GM18951 (cell line): ENCODE measurements around the gene MKRN2.

ENCODE experiments used
- POLR2A ChIP-seq: IDR thresholded peaks from 4 replicates; pipeline ENCODE4 v1.6.1; 2011; ENCODE audit warnings: mild to moderate bottlenecking; ENCODE audit not compliant: insufficient read length, insufficient read depth; ENCODE audit errors: extremely low read depth
- in situ Hi-C: fragments of 300-500 bp; cut with MboI; formaldehyde crosslinking; loops from one replicate; pipeline ENCODE4 v1.12.0; 2022; ENCODE audit warnings: low sequenced_read_pairs, mixed read lengths, inconsistent platforms; ENCODE audit not compliant: unreplicated experiment

MKRN2 gene

DNA sequence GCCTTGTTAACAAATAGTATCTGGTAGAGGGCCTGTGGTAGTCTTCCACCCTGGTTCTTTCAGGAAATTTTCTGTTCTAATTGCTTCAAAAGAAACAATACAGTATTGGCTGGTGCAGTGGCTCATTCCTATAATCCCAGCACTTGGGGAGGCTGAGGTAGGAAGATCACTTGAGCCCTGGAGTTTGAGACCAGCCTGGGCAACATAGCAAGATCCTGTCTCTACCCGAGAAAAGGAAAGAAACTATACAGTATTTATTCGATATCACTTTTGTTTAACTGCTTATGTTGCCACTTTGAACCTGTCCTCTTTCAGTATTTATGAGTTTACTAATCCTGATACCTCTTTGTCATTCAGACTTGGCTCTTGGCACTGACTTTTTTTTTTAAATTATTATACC, 4.5 kb downstream of the MKRN2 start:
- no peak for TF ChIP-seq POLR2A
- in situ Hi-C loops: no loop called here

DNA sequence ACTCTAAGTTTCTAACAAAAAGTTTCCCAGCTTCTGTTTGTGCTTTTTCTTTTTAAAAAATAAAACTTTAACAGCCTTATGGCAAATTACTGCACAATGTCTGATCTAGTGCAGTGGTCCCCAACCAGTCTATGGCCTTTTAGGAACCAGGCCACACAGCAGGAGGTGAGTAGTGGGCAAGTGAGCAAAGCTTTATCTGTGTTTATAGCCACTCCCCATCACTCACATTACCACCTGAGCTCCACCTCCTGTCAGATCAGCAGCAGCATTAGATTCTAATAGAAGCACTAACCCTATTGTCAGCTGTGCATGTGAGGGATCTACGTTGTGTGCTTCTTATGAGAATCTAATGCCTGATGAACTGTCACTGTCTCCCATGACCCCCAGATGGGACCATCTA, 5.6 kb downstream of the MKRN2 start:
- TF ChIP-seq POLR2A: no peak
- in situ Hi-C loops: no loop called here

DNA sequence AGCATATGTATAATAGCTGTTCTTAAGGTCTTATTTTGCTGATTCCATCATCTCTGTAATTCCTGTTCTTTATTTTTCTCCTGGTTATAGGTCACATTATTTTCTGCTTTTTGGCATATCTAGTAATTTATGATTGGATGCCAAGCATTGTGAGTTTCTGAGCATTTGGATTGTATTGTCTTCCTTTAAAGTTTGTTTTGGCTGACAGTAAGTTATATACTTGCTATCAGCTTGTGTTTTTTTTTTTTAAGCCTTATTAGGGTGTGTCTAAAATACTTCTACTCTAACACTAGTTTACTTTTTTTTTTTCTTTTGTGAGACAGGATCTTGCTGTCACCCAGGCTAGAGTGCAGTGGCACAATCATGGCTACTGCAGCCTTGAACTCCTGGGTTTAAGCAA, 10.1 kb downstream of the MKRN2 start:
- in situ Hi-C loops: no loop called here
- no peak for TF ChIP-seq POLR2A

DNA sequence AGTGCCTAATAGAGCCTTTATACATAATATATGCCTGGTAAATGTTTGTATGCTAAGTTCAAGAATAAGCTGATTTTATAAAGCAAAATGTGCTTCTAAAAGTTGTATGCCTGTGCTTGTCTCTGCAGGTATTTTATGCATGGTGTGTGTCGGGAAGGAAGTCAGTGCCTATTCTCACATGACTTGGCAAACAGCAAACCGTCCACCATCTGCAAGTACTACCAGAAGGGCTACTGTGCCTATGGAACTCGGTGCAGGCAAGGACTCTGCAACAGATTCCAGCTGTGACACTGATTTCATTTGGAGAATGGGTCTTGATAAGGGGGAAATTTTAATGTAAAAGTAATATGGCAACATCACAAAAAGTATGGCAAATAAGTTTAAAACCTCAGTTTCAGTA, 11.9 kb downstream of the MKRN2 start:
- in situ Hi-C loops: no loop called here
- TF ChIP-seq POLR2A: no peak

DNA sequence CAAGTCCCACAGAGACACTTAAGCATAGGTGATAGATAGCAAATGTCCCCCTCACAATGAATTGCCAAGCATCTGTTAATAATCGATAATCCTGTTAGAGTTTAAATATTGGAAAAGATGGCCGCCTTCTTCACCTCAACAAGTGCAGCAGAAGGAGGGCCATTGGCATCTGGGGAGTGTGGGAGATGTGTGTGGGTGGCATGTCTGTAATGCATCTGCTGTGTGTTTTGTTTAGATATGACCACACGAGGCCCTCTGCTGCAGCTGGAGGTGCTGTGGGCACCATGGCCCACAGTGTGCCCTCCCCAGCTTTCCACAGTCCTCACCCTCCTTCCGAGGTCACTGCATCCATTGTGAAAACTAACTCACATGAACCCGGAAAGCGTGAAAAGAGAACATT, 12.9 kb downstream of the MKRN2 start:
- in situ Hi-C loops: no loop called here
- no peak for TF ChIP-seq POLR2A

DNA sequence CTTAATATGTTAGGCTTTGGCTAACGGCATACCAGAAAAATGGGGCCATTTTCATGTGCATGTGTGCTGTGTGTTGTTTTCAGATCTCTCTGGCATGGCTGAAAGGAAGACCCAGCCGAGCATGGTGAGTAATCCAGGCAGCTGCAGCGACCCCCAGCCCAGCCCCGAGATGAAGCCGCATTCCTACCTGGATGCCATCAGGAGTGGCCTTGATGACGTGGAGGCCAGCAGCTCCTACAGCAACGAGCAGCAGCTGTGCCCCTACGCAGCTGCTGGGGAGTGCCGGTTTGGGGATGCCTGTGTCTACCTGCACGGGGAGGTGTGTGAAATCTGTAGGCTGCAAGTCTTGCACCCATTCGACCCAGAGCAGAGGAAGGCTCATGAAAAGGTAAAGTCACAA, 15.1 kb downstream of the MKRN2 start:
- in situ Hi-C loops: no loop called here
- no peak for TF ChIP-seq POLR2A

DNA sequence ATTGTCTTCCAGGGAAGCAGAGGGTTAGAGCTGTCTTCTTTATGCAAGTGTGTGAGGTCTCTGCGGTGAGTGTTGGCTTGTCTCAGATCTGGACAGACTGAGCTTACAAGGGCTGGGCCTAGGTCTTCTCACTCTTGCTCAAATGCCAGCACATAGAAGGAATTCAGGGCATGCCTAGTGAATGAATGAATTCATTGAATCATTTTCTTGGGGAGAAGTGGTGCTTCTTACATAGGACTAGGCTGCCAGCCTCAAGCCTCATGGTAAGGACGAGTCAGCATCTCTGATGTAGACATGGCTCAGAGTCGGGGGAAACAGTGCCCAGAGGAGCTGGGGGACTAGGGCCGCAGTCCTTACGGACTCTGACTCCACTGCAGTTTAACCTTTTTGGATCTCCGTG, 17.2 kb downstream of the MKRN2 start:
- TF ChIP-seq POLR2A: no peak
- in situ Hi-C loops: no loop called here

DNA sequence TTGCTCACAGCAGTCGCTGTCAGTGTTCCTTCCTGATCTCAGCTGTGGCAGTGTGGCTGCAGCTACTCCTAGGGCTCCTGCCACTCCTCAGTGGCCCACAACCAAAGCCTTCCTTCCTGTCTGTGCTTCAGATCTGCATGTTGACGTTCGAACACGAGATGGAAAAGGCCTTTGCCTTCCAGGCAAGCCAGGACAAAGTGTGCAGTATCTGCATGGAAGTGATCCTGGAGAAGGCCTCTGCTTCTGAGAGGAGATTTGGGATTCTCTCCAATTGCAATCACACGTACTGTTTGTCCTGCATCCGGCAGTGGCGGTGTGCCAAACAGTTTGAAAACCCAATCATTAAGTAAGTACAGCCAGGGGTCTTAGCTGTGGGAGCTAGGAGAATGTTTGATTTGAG, 17.8 kb downstream of the MKRN2 start:
- in situ Hi-C loops: no loop called here
- no peak for TF ChIP-seq POLR2A

DNA sequence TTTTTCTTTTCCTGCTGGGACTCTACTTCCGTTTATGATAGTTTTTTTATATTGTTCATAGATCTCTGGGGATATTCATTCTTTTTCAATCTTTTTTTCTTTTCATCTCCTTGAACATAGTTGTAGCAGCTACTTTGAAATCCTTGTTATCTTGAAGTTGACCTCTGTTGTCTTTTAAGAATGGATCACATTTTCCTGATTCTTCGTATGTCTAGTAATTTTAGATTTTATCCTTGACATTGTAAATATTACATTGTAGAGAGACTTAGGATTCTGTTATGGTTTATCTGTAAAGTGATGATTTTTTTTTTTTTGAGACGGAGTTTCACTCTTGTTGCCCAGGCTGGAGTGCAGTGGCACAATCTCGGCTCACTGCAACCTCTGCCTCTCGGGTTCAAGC, 20.5 kb downstream of the MKRN2 start:
- in situ Hi-C loops: no loop called here
- no peak for TF ChIP-seq POLR2A

DNA sequence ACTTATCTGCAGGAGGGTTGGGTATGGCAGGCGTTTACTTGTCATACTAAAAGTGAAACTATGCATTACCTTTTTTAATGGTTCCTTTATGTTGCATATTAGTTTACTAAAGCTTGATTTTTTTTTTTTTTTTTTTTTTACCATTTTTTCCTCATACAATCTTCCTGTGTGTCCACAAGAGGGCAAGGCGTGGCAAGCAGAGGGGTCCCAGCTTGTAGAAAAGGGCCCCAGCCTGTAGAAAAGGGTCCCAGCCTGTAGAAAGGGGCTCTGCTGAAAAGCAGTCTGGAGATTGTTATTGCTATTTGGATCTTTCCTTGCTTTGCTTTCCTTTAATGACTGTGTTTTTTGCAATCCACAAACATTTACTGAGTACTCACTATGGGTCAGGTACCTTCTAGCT, 21.9 kb downstream of the MKRN2 start:
- TF ChIP-seq POLR2A: no peak
- in situ Hi-C loops: no loop called here

DNA sequence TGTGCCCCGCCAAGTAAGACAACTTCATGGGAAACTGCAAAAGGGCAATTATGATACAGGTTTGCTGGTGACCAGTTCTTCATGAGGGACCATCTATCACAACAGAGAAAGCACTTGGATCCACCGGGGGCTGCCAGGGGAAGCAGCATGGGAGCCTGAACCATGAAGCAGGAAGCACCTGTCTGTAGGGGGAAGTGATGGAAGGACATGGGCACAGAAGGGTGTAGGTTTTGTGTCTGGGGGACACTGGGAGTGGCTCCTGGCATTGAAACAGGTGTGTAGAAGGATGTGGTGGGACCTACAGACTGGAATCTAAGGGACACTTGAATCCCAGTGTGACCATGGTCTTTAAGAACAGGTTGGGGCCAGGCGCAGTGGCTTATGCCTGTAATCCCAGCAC, 22.6 kb downstream of the MKRN2 start:
- in situ Hi-C loops: no loop called here
- no peak for TF ChIP-seq POLR2A

DNA sequence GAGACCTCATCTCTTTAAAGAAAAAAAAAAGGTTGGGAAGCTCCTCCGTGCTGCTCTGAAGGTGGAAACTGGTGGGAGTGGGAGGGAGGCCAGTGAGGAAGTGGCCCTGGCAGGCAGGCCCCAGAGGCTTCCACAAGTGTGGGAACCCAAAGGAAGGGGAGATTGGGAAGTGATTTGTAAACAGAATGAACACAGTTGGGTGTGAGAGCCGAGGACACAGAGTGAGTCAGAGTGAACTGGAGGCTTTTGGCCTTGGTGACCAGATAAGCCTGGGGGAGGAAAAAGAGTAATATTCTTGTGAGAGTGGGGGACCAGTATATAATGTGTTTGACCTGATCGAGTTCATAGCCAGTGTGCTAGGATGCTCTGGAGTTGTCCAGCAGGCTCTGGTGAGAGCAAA, 23.0 kb downstream of the MKRN2 start:
- in situ Hi-C loops: no loop called here
- no peak for TF ChIP-seq POLR2A

DNA sequence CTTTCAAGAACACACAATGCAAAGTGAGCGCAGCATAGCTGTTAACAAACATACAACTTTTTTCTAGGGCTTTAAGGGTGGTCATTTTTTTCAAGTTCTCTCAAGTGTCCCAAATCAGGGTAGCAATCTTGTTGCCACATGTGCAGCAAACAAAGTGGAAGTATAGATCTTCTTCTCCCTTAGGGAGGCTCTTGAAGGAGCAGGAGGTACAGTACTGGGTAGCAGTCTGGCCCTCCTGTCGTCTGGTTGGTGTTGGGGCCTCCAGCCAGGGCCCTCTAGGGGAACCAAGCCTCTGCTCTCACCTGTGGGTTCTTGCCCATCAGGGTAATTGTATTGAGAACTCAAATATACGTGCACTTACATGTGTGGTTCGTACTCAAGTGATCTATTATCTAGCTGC, 25.8 kb downstream of the MKRN2 start:
- TF ChIP-seq POLR2A: no peak
- in situ Hi-C loops: no loop called here

DNA sequence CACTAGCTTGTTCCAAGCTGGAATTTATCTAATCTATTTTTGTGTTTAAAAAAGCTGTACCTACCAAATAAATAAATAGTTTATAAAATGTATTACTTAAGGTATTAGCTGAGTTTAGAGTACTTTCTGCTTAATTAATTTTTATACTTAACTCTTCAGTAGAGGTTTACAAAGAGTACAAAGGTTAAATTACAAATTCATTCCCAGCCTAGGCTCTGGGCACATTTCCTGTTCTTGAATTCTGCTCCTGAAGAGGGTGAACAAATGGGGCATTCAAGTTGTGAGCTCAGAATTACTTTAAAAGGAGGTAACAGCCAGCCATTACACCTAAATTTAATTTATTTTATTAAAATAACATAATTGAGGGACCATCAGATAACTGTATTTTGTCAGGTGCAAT, 26.4 kb downstream of the MKRN2 start:
- in situ Hi-C loops: no loop called here
- no peak for TF ChIP-seq POLR2A

DNA sequence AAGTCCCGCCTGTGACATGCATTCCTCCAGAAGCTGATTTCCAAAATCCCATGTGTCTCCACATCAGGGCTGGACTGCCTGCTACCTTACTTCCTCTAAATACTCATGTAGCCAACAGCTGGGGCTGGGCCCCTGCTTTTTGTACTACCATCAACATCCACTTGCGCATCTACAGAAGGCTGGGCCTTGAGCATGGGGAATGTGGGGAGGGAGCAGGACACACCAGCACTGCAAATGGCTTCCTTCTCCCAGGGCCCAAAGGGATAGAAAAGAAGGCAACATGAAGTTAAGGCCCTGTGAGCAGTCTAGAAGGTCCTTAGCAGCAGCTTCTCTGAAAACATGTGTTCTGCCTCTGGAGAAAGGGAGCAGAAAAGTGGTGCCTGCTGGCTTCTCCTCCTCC, 27.2 kb downstream of the MKRN2 start:
- TF ChIP-seq POLR2A: no peak
- in situ Hi-C loops: no loop called here

DNA sequence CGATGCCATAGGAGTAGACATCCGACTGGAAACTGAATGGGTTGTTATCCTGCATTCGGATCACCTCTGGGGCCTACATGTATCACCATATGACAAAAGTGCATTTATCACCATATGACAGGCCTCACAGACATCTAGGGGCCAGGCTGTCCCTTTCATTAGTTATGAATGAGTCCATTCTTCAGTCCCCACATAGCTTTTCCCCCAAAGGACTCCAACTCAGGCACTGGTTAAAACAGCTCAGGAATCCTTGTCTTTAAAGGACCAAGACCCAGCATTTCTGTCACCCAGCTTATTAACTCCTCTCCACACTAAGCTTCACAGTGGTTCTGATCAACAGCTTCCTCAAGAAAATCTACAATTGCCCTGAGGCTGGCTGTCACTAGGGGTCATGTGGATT, 28.3 kb downstream of the MKRN2 start:
- no peak for TF ChIP-seq POLR2A
- in situ Hi-C loops: no loop called here

DNA sequence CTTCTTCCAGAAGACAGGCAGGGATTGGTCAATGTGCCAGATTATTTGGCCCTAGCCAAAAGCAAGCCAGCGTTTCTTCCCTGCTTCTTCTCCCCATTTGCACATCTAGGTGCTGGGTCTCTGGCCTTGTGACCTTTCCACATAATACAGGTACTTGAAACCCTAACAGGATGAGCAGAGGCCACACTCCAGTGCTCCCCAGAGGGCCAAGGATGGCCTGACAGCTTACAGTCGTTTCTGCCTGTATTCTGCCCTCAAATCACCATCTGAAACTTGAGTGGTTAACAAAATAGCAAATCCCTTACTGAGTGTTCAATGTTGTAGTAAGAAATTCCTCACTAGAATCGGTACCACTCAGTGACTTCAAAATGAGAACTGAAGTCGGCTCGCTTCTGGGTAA, 29.1 kb downstream of the MKRN2 start:
- TF ChIP-seq POLR2A: no peak
- in situ Hi-C loops: no loop called here
